Hepatocyte (in vitro differentiated cells): ENCODE results near the gene DEF6. TPM values are rescaled to one million over a fixed set of nuclear protein-coding genes. Genes with fewer than 3 reads are reported as not detected.

ENCODE experiments used
- DNase-seq: peaks from one replicate; pipeline ENCODE4 v3.0.0-alpha.2; 2016; ENCODE audit warnings: low spot score
- H2AFZ ChIP-seq: fragments of 200-600 bp; sonication (generic); 2 replicates; pipeline ENCODE4 v1.6.0; 2016; ENCODE audit warnings: antibody characterized with exemption, mild to moderate bottlenecking
- H3K27ac ChIP-seq: fragments of 200-600 bp; sonication (generic); 2 replicates; pipeline ENCODE4 v1.5.1; 2016; ENCODE audit warnings: mild to moderate bottlenecking
- H3K27me3 ChIP-seq: fragments of 200-600 bp; sonication (generic); 2 replicates; pipeline ENCODE4 v1.6.1; 2016
- H3K36me3 ChIP-seq: fragments of 200-600 bp; sonication (generic); replicated peaks from 2 replicates; pipeline ENCODE4 v1.5.1; 2016; ENCODE audit warnings: low read depth; ENCODE audit not compliant: insufficient read depth
- H3K4me1 ChIP-seq: fragments of 200-600 bp; sonication (generic); 2 replicates; pipeline ENCODE4 v1.5.1; 2016; ENCODE audit warnings: mild to moderate bottlenecking, moderate library complexity; ENCODE audit not compliant: insufficient read depth
- H3K4me2 ChIP-seq: fragments of 200-600 bp; sonication (generic); 2 replicates; pipeline ENCODE4 v1.6.0; 2016
- H3K4me3 ChIP-seq: fragments of 200-600 bp; sonication (generic); 2 replicates; pipeline ENCODE4 v1.5.1; 2016; ENCODE audit warnings: mild to moderate bottlenecking
- H3K79me2 ChIP-seq: fragments of 200-600 bp; sonication (generic); 2 replicates; pipeline ENCODE4 v1.6.0; 2017; ENCODE audit warnings: mild to moderate bottlenecking
- H3K9me2 ChIP-seq: fragments of 200-600 bp; sonication (generic); replicated peaks from 2 replicates; pipeline ENCODE4 v1.6.0; 2017; ENCODE audit warnings: mild to moderate bottlenecking; ENCODE audit not compliant: insufficient read depth
- H3K9me3 ChIP-seq: fragments of 200-600 bp; sonication (generic); 2 replicates; pipeline ENCODE4 v1.5.1; 2016; ENCODE audit warnings: low read depth, mild to moderate bottlenecking
- H4K20me1 ChIP-seq: fragments of 200-600 bp; sonication (generic); 2 replicates; pipeline ENCODE4 v1.6.0; 2016; ENCODE audit warnings: mild to moderate bottlenecking; ENCODE audit not compliant: insufficient read depth, poor library complexity, severe bottlenecking
- EZH2 ChIP-seq: fragments of 200-600 bp; sonication (generic); IDR thresholded peaks from 2 replicates; pipeline ENCODE4 v1.6.1; 2016; ENCODE audit warnings: antibody characterized with exemption, mild to moderate bottlenecking, borderline replicate concordance
- EZH2phosphoT487 ChIP-seq: fragments of 200-600 bp; sonication (generic); IDR thresholded peaks from one replicate; pipeline ENCODE4 v1.6.1; 2018; ENCODE audit warnings: antibody characterized with exemption, mild to moderate bottlenecking, low read depth, moderate library complexity; ENCODE audit not compliant: unreplicated experiment, severe bottlenecking
- WGBS: methylation state at CpG from one replicate; pipeline ENCODE4 v1.1.6; 2016; ENCODE audit warnings: low lambda C conversion rate; ENCODE audit errors: missing lambda C conversion rate; 5-methylcytosine and 5-hydroxymethylcytosine counted together
- polyA plus RNA-seq: library from polyadenylated mRNA; unstranded; fragments of >200 nt; fragmentation: Nextera tagmentation; extraction: Ambion mirVana; gene quantifications from 2 replicates; pipeline ENCODE4 v1.2.1, GENCODE V29; 2016
- total RNA-seq: library from RNA; depleted of rRNA; stranded (reverse); fragments of >200 nt; gene quantifications from 2 replicates; pipeline ENCODE4 v1.2.3, GENCODE V29; 2014
- TF ChIP-seq, protein P1 (sequence below): fragments of 200-600 bp; sonication (generic); IDR thresholded peaks from 2 replicates; pipeline ENCODE4 v1.5.1; 2016; ENCODE audit warnings: antibody characterized with exemption, mild to moderate bottlenecking; ENCODE audit not compliant: poor library complexity

Gene DEF6
- total and polyA plus RNA-seq, 2 experiments from 2014 or later: 3.7 to 3.8 TPM

GRCh38 chr6:35267897-35268296 is 29.7 kb upstream of the DEF6 start:
- no peaks in the 10 kb centered on the region for H3K9me3 ChIP-seq
- H3K79me2 ChIP-seq: peaks cover 17% of the 10 kb centered on the region
- TF ChIP-seq EZH2phosphoT487 (no peak), EZH2 (no peak)
- TF ChIP-seq, protein P1, sequence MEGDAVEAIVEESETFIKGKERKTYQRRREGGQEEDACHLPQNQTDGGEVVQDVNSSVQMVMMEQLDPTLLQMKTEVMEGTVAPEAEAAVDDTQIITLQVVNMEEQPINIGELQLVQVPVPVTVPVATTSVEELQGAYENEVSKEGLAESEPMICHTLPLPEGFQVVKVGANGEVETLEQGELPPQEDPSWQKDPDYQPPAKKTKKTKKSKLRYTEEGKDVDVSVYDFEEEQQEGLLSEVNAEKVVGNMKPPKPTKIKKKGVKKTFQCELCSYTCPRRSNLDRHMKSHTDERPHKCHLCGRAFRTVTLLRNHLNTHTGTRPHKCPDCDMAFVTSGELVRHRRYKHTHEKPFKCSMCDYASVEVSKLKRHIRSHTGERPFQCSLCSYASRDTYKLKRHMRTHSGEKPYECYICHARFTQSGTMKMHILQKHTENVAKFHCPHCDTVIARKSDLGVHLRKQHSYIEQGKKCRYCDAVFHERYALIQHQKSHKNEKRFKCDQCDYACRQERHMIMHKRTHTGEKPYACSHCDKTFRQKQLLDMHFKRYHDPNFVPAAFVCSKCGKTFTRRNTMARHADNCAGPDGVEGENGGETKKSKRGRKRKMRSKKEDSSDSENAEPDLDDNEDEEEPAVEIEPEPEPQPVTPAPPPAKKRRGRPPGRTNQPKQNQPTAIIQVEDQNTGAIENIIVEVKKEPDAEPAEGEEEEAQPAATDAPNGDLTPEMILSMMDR: no peak
- no peak overlapping the region for H3K4me3 ChIP-seq
- no peaks in the 10 kb centered on the region for H3K27me3 ChIP-seq
- H3K27ac ChIP-seq: no peak overlapping the region
- no peaks in the 10 kb centered on the region for H4K20me1 ChIP-seq
- H2AFZ ChIP-seq: no peak overlapping the region
- no peaks in the 10 kb centered on the region for H3K36me3 ChIP-seq
- WGBS: 68% methylated on average over 2 of the region's 2 CpGs
- DNase-seq: no peak
- no peaks in the 10 kb centered on the region for H3K9me2 ChIP-seq
- no peak overlapping the region for H3K4me2 ChIP-seq
- peaks cover 7% of the 10 kb centered on the region for H3K4me1 ChIP-seq

GRCh38 chr6:35272005-35272404 is 25.6 kb upstream of the DEF6 start:
- TF ChIP-seq EZH2phosphoT487 (no peak), EZH2 (no peak)
- TF ChIP-seq, protein P1: no peak
- Histone ChIP-seq H3K79me2 (peaks cover 3% of the 10 kb centered on the region), H3K9me2 (no peaks in the 10 kb centered on the region), H3K4me2 (no peak overlapping the region), H2AFZ (no peak overlapping the region), H4K20me1 (no peaks in the 10 kb centered on the region), H3K9me3 (no peaks in the 10 kb centered on the region), H3K4me3 (no peak overlapping the region), H3K27ac (no peak overlapping the region), H3K4me1 (no peaks in the 10 kb centered on the region), H3K36me3 (no peaks in the 10 kb centered on the region), H3K27me3 (no peaks in the 10 kb centered on the region)
- DNase-seq: no peak
- 98% methylated on average over 2 of the region's 2 CpGs for whole genome bisulfite sequencing

GRCh38 chr6:35273822-35274559 is 23.6 kb upstream of the DEF6 start:
- H3K4me1 ChIP-seq: no peaks in the 10 kb centered on the region
- no peaks in the 10 kb centered on the region for H3K9me2 ChIP-seq
- no peak for DNase-seq
- H3K79me2 ChIP-seq: peaks cover 3% of the 10 kb centered on the region
- H2AFZ ChIP-seq: no peak overlapping the region
- no peaks in the 10 kb centered on the region for H3K27me3 ChIP-seq
- H4K20me1 ChIP-seq: no peaks in the 10 kb centered on the region
- no peak overlapping the region for H3K27ac ChIP-seq
- H3K36me3 ChIP-seq: no peaks in the 10 kb centered on the region
- WGBS: 83% methylated on average over 4 of the region's 4 CpGs
- H3K9me3 ChIP-seq: no peaks in the 10 kb centered on the region
- TF ChIP-seq, protein P1: no peak
- TF ChIP-seq EZH2: no peak
- no peak for TF ChIP-seq EZH2phosphoT487
- no peak overlapping the region for H3K4me2 ChIP-seq
- H3K4me3 ChIP-seq: no peak overlapping the region
